ENCODE data around the gene COL23A1. TPM values are rescaled to one million over a fixed set of nuclear protein-coding genes. Genes with fewer than 3 reads are reported as not detected.

Gene COL23A1
- total RNA-seq, 1 donor from 2014 or later = 0.12 TPM

GRCh38 chr5:178627259-178627598 lies 37.0 kb upstream of the COL23A1 start:
- no peak for DNase-seq (ENCODE audit: low spot score)
- Mint-ChIP-seq H3K4me1 (ENCODE audit: low read depth) (peaks cover 30% of the 10 kb centered on the region), H3K27ac (ENCODE audit: unreplicated experiment) (no peak overlapping the region), H3K9me3 (ENCODE audit: low read depth) (peaks cover 6% of the 10 kb centered on the region), H3K36me3 (ENCODE audit: low read depth) (peaks cover 5% of the 10 kb centered on the region), H3K27me3 (ENCODE audit: low read depth) (no peaks in the 10 kb centered on the region), H3K4me3 (ENCODE audit: unreplicated experiment) (peak overlapping the region; percentile 64)
- no peak for TF ChIP-seq CTCF (IDR thresholded peaks at IDR 0.05)

- peak within 1 kb of the TSS; percentile 99 for H3K27ac Mint-ChIP-seq (ENCODE audit: unreplicated experiment)
- no peaks in the 10 kb centered on the region for H3K27me3 Mint-ChIP-seq (ENCODE audit: low read depth)
- DNase-seq (ENCODE audit: low spot score) = peak; percentile 98
- peaks cover 30% of the 10 kb centered on the region for H3K4me1 Mint-ChIP-seq (ENCODE audit: low read depth)
- peaks cover 7% of the 10 kb centered on the region for H3K36me3 Mint-ChIP-seq (ENCODE audit: low read depth)
- TF ChIP-seq CTCF (IDR thresholded peaks at IDR 0.05) = peak; percentile 18
- H3K9me3 Mint-ChIP-seq (ENCODE audit: low read depth) = peaks cover 6% of the 10 kb centered on the region
- H3K4me3 Mint-ChIP-seq (ENCODE audit: unreplicated experiment) = peak within 1 kb of the TSS; percentile 98
Measured at GRCh38 chr5:178626484-178627258, 36.5 kb upstream of the COL23A1 start, which contains the start of gene CLK4. Gene CLK4 (minus strand): TSS chr5:178627050. CDS start chr5:178623416, 3,634 bp downstream.

- DNase-seq (ENCODE audit: low spot score) = no peak
- H3K27ac Mint-ChIP-seq (ENCODE audit: unreplicated experiment) = peak overlapping the region; percentile 99
Measured at GRCh38 chr5:178625679-178626483, 35.7 kb upstream of the COL23A1 start.

GRCh38 chr5:178624631-178625546 lies 34.7 kb upstream of the COL23A1 start:
- Mint-ChIP-seq H3K36me3 (ENCODE audit: low read depth) (peaks cover 15% of the 10 kb centered on the region), H3K9me3 (ENCODE audit: low read depth) (peaks cover 6% of the 10 kb centered on the region), H3K4me1 (ENCODE audit: low read depth) (peaks cover 39% of the 10 kb centered on the region), H3K4me3 (ENCODE audit: unreplicated experiment) (peak overlapping the region; percentile 98), H3K27ac (ENCODE audit: unreplicated experiment) (peak overlapping the region; percentile 99), H3K27me3 (ENCODE audit: low read depth) (no peaks in the 10 kb centered on the region)
- TF ChIP-seq CTCF (IDR thresholded peaks at IDR 0.05) = no peak
- DNase-seq (ENCODE audit: low spot score) = no peak

More at GRCh38 chr5:178625679-178626483, 35.7 kb upstream of the COL23A1 start:
- peak overlapping the region; percentile 98 for H3K4me3 Mint-ChIP-seq (ENCODE audit: unreplicated experiment)
- peaks cover 33% of the 10 kb centered on the region for H3K4me1 Mint-ChIP-seq (ENCODE audit: low read depth)
- no peak for TF ChIP-seq CTCF (IDR thresholded peaks at IDR 0.05)
- H3K27me3 Mint-ChIP-seq (ENCODE audit: low read depth) = no peaks in the 10 kb centered on the region
- peaks cover 7% of the 10 kb centered on the region for H3K36me3 Mint-ChIP-seq (ENCODE audit: low read depth)
- peaks cover 6% of the 10 kb centered on the region for H3K9me3 Mint-ChIP-seq (ENCODE audit: low read depth)

All from chondrocyte (in vitro differentiated cells).